Heart left ventricle (tissue), 13 donors: Measurements from ENCODE around the gene FAM76B.

Experiments used
- POLR2A ChIP-seq, 2 donors: fragments of 450-650 bp; IDR thresholded peaks; one replicate each; pipeline ENCODE4 v1.6.1; 2017; ENCODE audit warnings: antibody characterized with exemption in 2 of 2, mild to moderate bottlenecking in 2 of 2, moderate library complexity in 2 of 2
- TF ChIP-seq, protein P1 (sequence below), 12 donors: fragments of 200-600 bp; sonication (generic) in 4 of 12; IDR thresholded peaks; one replicate each; pipeline versions ENCODE4 v1.5.0 to v1.8.0; 2018 to 2022; ENCODE audit warnings: antibody characterized with exemption in 12 of 12, mild to moderate bottlenecking in 5 of 12
- donor health status: ischemic (EF 13 %, LVEDD 7.1; RV severe dilation, severe dysfunction).
- donor health status: DM: no; HTN: yes; CAD: no.
- donor health status: DM: no; HTN: no; CAD: no.
- donor health status: ischemic (EF 25% LVEDD 6.9; RV normal size, moderate dysfunction).
- donor health status: ischemic (EF 25% LVEDD 5.7; RV mildly dilated, moderate dysfunction).
- donor health status: ischemic (EF 35%, LVEDD 5.7; RV mildly dilated, moderate dysfunction).
- donor health status: nonischemic (EF 11% LVEDD 7.7; RV severe dilation, severe dysfunction).
- donor health status: DM: yes; HTN: yes; CAD: no.
- donor health status: PGD.
- donor health status: ischemic (EF 29% LVEDD 5.4; RV normal size, mild dysfunction).
- donor health status: nonischemic (EF 23%, LVEDD 6.1; RV moderate dilation, normal function).

- TF ChIP-seq, protein P1, sequence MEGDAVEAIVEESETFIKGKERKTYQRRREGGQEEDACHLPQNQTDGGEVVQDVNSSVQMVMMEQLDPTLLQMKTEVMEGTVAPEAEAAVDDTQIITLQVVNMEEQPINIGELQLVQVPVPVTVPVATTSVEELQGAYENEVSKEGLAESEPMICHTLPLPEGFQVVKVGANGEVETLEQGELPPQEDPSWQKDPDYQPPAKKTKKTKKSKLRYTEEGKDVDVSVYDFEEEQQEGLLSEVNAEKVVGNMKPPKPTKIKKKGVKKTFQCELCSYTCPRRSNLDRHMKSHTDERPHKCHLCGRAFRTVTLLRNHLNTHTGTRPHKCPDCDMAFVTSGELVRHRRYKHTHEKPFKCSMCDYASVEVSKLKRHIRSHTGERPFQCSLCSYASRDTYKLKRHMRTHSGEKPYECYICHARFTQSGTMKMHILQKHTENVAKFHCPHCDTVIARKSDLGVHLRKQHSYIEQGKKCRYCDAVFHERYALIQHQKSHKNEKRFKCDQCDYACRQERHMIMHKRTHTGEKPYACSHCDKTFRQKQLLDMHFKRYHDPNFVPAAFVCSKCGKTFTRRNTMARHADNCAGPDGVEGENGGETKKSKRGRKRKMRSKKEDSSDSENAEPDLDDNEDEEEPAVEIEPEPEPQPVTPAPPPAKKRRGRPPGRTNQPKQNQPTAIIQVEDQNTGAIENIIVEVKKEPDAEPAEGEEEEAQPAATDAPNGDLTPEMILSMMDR (IDR thresholded peaks at IDR 0.05), result no peak
- no peak for TF ChIP-seq POLR2A (IDR thresholded peaks at IDR 0.05)
These were observed 38.1 kb upstream of the FAM76B start for GRCh38 chr11:95827696-95828095.
